ENCODE results near the gene CELF5.

CELF5 gene

DNA sequence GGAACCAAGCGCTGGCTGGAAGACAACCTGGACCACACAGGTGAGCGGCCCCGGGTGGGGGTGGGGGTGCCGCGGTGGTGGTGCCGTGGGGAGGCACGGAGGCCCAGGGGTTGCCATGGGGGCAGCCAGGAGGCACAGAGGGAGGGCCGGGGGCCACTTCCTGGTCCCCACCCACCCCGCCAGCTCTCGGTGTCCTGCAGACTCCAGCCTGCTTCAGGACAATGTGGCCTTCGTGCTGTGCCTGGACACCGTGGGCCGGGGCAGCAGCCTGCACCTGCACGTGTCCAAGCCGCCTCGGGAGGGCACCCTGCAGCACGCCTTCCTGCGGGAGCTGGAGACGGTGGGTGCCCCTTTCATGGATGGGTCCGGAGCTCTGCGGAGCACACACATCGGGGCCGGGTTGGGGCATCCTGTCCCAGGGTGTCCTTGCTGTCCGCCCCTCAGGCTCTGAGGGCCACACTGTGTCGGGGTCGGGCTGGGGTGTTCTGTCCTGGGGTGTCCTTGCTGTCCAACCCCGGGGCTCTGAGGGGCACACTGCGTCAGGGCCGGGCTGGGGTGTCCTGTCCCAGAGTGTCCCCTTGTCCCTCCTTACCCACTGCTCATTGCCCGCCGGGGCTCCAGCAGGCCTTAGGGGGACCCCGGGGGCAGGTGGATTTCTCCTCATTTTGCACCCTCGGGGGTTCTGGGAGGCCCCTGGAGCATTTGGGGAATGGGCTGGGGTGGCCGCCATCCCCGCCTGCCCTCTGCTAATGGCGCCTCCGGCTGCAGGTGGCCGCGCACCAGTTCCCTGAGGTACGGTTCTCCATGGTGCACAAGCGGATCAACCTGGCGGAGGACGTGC lies 20.4 kb upstream of the CELF5 start:
- no peaks in the 10 kb centered on the region for H3K4me1 ChIP-seq (ENCODE audit: control insufficient read depth in 1 of 2, insufficient read depth in 1 of 2, low read depth in 1 of 2, low read length in 1 of 2)
- H3K27me3 ChIP-seq = no peaks in the 10 kb centered on the region
- H3K9me3 ChIP-seq = no peaks in the 10 kb centered on the region
- no peak overlapping the region for H3K27ac ChIP-seq
- no peak overlapping the region for H3K4me3 ChIP-seq (ENCODE audit: low read depth in 1 of 2, low read length in 1 of 2)
- H3K36me3 ChIP-seq = peaks cover 94% of the 10 kb centered on the region
- TF ChIP-seq, protein P1, sequence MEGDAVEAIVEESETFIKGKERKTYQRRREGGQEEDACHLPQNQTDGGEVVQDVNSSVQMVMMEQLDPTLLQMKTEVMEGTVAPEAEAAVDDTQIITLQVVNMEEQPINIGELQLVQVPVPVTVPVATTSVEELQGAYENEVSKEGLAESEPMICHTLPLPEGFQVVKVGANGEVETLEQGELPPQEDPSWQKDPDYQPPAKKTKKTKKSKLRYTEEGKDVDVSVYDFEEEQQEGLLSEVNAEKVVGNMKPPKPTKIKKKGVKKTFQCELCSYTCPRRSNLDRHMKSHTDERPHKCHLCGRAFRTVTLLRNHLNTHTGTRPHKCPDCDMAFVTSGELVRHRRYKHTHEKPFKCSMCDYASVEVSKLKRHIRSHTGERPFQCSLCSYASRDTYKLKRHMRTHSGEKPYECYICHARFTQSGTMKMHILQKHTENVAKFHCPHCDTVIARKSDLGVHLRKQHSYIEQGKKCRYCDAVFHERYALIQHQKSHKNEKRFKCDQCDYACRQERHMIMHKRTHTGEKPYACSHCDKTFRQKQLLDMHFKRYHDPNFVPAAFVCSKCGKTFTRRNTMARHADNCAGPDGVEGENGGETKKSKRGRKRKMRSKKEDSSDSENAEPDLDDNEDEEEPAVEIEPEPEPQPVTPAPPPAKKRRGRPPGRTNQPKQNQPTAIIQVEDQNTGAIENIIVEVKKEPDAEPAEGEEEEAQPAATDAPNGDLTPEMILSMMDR (IDR thresholded peaks at IDR 0.05) = no peak

DNA sequence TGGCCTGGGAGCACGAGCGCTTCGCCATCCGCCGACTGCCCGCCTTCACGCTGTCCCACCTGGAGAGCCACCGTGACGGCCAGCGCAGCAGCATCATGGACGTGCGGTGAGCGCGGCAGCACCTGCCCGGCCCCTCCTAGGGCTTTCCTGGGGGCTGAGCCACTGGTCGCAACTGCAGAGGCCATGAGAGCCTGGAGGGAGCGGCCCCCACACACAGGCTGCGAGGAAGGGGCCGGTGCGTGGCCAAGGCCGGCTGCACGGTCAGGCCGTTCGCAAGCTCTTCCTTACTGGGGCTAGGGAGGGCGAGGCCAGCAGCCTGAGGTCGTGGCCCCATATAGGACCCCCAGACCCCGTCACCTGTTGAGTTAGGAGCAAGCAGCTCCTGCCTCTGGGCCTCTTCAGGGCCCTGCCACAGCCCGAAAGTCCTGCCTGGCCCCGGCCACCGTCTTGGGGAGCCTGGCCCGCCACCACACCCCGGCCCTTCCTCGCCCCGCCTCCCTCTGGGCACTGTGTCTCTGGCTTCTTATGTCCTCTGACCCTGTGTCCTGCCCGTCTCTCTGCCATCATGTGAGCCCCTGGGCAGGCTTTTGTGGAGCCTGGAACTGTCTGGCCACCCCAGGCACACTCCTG lies 19.7 kb upstream of the CELF5 start:
- TF ChIP-seq, protein P1 (IDR thresholded peaks at IDR 0.05) = no peak
- Histone ChIP-seq H3K27ac (no peak overlapping the region), H3K4me3 (ENCODE audit: low read depth in 1 of 2, low read length in 1 of 2) (no peak overlapping the region), H3K36me3 (peaks cover 94% of the 10 kb centered on the region), H3K4me1 (ENCODE audit: control insufficient read depth in 1 of 2, insufficient read depth in 1 of 2, low read depth in 1 of 2, low read length in 1 of 2) (no peaks in the 10 kb centered on the region), H3K9me3 (no peaks in the 10 kb centered on the region), H3K27me3 (no peaks in the 10 kb centered on the region)

DNA sequence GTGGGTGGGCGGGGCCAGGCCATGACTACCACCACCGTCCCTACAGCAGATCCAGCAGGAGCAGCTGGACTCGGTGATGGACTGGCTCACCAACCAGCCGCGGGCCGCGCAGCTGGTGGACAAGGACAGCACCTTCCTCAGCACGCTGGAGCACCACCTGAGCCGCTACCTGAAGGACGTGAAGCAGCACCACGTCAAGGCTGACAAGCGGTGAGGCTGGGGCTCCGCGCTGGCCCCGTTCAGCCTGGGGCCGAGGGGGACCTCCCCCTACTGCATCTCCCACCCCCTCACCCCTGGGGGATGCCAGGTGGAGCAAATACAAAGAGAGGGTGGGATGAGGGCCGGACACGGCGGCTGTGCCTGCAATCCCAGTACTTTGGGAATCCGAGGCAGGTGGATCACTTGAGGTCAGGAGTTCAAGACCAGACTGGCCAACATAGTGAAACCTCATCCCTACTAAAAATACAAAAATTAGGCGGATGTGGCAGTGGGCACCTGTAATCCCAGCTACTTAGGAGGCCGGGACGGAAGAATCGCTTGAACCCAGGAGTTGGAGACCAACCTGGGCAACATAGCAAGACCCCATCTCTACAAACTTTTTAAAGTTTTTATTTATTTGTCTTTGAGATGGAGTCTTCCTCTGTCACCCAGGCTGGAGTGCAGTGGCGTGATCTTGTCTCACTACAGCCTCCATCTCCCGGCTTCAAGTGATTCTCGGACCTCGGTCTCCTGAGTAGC lies 18.1 kb upstream of the CELF5 start:
- Histone ChIP-seq H3K27ac (no peak overlapping the region), H3K9me3 (no peaks in the 10 kb centered on the region), H3K27me3 (no peaks in the 10 kb centered on the region), H3K4me1 (ENCODE audit: control insufficient read depth in 1 of 2, insufficient read depth in 1 of 2, low read depth in 1 of 2, low read length in 1 of 2) (peaks cover 8 to 10% of the 10 kb centered on the region in 2 experiments), H3K36me3 (peaks cover 79% of the 10 kb centered on the region), H3K4me3 (ENCODE audit: low read depth in 1 of 2, low read length in 1 of 2) (no peak overlapping the region)
- TF ChIP-seq, protein P1 (IDR thresholded peaks at IDR 0.05) = no peak

DNA sequence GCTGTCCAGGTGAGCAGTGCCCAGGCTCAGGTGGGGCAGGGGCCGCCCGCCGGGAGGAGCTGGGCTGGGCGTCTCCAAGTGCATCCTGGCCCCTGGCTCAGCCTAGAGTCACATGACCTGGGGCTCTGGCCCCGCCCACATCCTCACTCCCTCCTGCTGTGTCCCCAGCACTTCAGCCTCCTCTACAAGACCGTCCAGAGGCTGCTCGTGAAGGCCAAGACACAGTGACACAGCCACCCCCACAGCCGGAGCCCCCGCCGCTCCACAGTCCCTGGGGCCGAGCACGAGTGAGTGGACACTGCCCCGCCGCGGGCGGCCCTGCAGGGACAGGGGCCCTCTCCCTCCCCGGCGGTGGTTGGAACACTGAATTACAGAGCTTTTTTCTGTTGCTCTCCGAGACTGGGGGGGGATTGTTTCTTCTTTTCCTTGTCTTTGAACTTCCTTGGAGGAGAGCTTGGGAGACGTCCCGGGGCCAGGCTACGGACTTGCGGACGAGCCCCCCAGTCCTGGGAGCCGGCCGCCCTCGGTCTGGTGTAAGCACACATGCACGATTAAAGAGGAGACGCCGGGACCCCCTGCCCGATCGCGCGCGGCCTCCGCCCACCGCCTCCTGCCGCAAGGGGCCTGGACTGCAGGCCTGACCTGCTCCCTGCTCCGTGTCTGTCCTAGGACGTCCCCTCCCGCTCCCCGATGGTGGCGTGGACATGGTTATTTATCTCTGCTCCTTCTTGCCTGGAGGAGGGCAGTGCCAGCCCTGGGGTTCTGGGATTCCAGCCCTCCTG lies 16.8 kb upstream of the CELF5 start:
- Histone ChIP-seq H3K4me3 (ENCODE audit: low read depth in 1 of 2, low read length in 1 of 2) (no peak overlapping the region), H3K27ac (no peak overlapping the region), H3K27me3 (no peaks in the 10 kb centered on the region), H3K36me3 (peaks cover 67% of the 10 kb centered on the region), H3K9me3 (no peaks in the 10 kb centered on the region), H3K4me1 (ENCODE audit: control insufficient read depth in 1 of 2, insufficient read depth in 1 of 2, low read depth in 1 of 2, low read length in 1 of 2) (peaks cover 8 to 10% of the 10 kb centered on the region in 2 experiments)
- TF ChIP-seq, protein P1 (IDR thresholded peaks at IDR 0.05) = no peak
